SIG-M5 treated with dmso at 0.1 percent for 504 hours (cell line): ENCODE results near the gene CIRBP.

ENCODE experiments used
- DNase-seq: peaks from one replicate; lab custom pipeline; 2025; ENCODE audit not compliant: unreplicated experiment; lab: John Stamatoyannopoulos, UW

CIRBP gene

GRCh38 chr19:1269065-1269477, at the start of gene CIRBP:
Gene CIRBP (plus strand): TSS chr19:1269332. CDS start chr19:1270934, 1,602 bp downstream.
- DNase-seq: peak; percentile 95

GRCh38 chr19:1219786-1220476, 49.2 kb upstream of the CIRBP start:
- DNase-seq: no peak

- no peak for DNase-seq
Measured at GRCh38 chr19:1220477-1220930, 48.6 kb upstream of the CIRBP start.

- DNase-seq: no peak
Measured at GRCh38 chr19:1220976-1221903, 47.9 kb upstream of the CIRBP start.

GRCh38 chr19:1221904-1222255, 47.3 kb upstream of the CIRBP start:
- DNase-seq: no peak

GRCh38 chr19:1222394-1222793, 46.7 kb upstream of the CIRBP start:
- DNase-seq: no peak

- no peak for DNase-seq
Measured at GRCh38 chr19:1223018-1223855, 45.9 kb upstream of the CIRBP start.

- DNase-seq: no peak
Measured at GRCh38 chr19:1224047-1224825, 44.9 kb upstream of the CIRBP start.

GRCh38 chr19:1224847-1225246, 44.3 kb upstream of the CIRBP start:
- DNase-seq: no peak

GRCh38 chr19:1225440-1226226, 43.5 kb upstream of the CIRBP start:
- DNase-seq: no peak

GRCh38 chr19:1226227-1226518, 43.0 kb upstream of the CIRBP start:
- no peak for DNase-seq

GRCh38 chr19:1226522-1227303, 42.4 kb upstream of the CIRBP start:
- DNase-seq: no peak

GRCh38 chr19:1227304-1228054, 41.7 kb upstream of the CIRBP start:
- no peak for DNase-seq

- no peak for DNase-seq
Measured at GRCh38 chr19:1228161-1228957, 40.8 kb upstream of the CIRBP start.

- no peak for DNase-seq
Measured at GRCh38 chr19:1229056-1229923, 39.8 kb upstream of the CIRBP start.

GRCh38 chr19:1229924-1230782, 39.0 kb upstream of the CIRBP start:
- no peak for DNase-seq
